Transverse colon (tissue), 4 donors: ENCODE measurements around the gene CD14.

ENCODE experiments used
- CTCF ChIP-seq, 5 experiments: fragments of 200-600 bp in 3 of 5; fragments of 450-650 bp in 2 of 5; sonication (generic) in 3 of 5; IDR thresholded peaks; 1 replicate in 2 of 5; 2 replicates in 3 of 5; pipeline ENCODE4 v1.5.1; 2016 to 2017; ENCODE audit warnings: antibody characterized with exemption in 5 of 5, inconsistent platforms in 3 of 5, mild to moderate bottlenecking in 2 of 5, moderate library complexity in 1 of 5
- POLR2A ChIP-seq: fragments of 450-650 bp; IDR thresholded peaks from one replicate; pipeline ENCODE4 v1.6.1; 2016; ENCODE audit warnings: antibody characterized with exemption, mild to moderate bottlenecking, moderate library complexity
- POLR2AphosphoS5 ChIP-seq, 3 donors: sonication (generic); formaldehyde crosslinking; IDR thresholded peaks; one replicate each; pipeline ENCODE4 v1.6.1; 2016; ENCODE audit warnings: antibody characterized with exemption in 3 of 3

DNA sequence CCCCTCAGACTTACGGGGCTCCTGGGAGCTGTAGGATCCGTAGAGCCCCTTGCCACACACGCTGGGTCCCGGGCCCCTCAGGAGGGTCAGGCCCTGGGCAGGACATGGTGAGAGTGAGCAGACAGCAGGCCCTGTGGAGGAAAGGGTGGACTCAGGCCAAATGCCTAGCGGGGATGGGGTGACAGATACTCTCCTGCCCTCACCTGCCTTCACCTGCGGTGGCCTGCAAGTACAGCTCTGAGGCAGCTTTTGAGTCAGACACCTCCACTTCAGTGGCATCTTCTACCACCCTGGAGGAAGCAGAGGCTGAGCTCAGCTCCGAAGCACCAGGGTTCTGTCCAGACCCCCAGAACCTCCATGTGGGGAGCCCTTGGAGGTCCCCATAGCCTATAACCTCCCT lies 42.1 kb downstream of the CD14 start:
- TF ChIP-seq CTCF (IDR thresholded peaks at IDR 0.05) (no peak), POLR2A (no peak), POLR2AphosphoS5 (IDR thresholded peaks at IDR 0.05) (no peak)
